IPS-NIHi7 (cell line): ENCODE measurements around the gene ASB12.

ENCODE experiments used
- DNase-seq: peaks from one replicate; pipeline ENCODE4 v3.0.0; 2012; ENCODE audit warnings: mixed read lengths; ENCODE audit errors: extremely low spot score

Gene ASB12

DNA sequence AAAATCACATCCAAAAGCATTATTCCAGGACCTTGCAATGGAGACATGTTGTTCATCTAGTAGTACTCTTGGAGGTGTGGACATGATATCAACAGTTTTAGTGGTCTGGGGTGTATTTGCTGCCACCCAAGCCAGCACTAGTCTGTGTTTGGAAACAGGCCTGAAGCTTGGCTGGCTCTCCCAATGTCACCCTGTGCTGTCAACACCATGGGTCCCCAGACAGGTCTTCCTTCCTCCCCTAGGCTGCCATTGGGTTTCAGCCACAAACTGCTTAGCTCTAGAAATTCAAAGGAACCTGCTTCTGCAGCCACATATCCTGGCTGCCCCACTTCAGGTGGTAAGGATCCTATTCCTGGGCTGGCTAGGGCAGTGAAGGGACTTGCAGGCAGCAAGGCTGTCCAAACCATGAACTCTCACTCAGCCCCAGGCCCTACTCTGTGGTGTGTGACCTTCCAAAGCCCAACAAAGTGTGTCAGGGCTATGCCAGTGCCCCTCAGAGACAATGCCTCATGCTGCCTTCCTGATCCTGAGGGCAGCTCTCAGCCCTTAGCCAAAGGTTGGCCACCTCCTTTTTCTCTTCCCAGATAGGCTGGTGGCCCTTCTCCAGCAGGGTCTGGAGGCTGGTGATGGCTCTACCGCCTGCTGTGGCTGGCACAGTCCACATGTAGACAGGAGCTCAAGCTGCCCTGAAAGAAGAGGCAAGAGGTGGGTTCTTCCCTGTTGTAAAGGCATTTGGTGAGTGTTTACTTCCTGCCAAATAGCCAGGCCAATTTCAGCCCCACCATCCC, 43.2 kb downstream of the ASB12 start:
- DNase-seq = no peak

DNA sequence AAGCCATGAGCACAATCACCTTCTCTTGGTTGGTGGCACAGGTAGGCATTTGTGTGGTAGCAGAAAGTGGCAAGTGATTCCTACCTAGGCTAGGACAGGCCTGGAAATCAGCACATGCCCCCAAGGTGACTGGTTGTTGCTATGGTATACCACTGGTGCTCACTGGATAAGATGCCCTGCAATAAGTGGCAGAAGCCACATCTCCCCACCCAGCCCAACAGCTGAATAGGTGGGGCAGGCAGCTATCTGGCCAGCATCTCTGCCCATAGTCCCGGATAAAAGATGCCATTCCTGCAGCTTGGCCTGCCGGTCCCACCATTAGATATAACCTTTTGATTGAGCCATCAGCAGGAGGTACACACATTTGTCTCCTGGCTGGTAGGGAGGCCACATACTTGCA, 46.0 kb downstream of the ASB12 start:
- DNase-seq = no peak

DNA sequence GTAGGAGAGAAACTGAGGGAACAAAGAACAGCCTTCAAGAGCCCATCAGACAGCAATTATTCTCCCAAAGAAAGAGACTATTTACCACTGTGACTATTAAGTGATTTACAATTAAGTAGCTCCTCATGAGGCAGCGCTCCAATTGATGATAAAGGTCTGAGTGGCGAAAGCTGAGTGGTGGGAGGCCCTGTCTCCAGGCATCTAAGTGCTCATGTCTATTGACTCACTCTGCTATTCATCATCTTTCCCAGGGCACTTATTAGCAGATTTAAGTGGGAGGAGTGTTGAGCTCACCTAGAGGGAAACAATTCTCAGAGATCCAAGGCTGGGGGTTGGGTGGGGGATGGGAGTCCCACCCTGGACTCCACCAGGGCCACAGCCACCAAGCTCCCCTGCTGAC, 48.2 kb downstream of the ASB12 start:
- no peak for DNase-seq

DNA sequence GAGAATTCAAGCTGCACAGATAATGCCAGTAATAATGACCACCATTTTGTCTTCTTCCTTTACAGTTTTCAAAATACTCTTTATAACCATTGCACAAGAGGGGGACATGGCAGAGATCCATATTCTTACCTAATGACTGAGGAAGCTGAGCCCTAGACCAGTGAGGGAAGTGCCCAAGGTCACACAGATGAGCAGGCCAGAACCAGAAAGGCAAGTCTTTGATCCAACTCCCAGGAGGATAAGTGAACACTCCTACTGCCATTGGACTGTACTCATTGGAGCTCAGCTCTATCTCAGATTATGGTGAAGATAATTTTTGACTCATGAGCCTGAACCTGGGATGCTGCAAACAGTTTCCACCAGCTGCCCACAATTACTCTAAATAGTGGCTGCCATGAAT, 53.5 kb downstream of the ASB12 start:
- no peak for DNase-seq
